Activated CD8-positive, alpha-beta memory T cell treated with anti-CD3 and anti-CD28 coated beads for 24 hours (primary cell): ENCODE data around the gene ARAP1.
A peak's percentile ranks its signal among the peaks of the same experiment; 100 is the strongest.

Source experiments
- DNase-seq: peaks from one replicate; pipeline ENCODE4 v3.0.0-alpha.2; 2020

The ARAP1 gene

DNA sequence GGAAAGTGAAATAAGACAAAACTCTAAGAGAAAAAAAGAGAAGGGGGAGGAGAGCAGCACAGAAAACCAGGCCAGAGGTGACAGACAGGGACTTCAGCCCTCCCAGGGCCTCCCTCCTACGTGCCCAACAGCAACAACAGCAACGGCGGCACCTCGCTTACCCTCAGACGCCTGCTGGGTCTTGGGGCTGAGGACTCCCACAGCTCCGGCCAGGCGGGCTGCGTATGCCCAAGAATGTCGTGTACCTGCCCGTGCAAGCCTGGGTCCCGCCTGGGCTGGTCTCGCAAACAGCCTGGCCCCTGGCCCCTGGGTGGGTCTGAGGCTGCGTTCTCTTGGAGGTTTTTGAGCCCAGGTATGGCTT lies 30.5 kb downstream of the ARAP1 start:
- DNase-seq: peak; percentile 74

- DNase-seq: no peak
These were observed 30.9 kb downstream of the ARAP1 start for GRCh38 chr11:72721276-72721675.

GRCh38 chr11:72720784-72721183 lies 31.4 kb downstream of the ARAP1 start:
- no peak for DNase-seq

GRCh38 chr11:72720047-72720446 lies 32.2 kb downstream of the ARAP1 start:
- no peak for DNase-seq

DNA sequence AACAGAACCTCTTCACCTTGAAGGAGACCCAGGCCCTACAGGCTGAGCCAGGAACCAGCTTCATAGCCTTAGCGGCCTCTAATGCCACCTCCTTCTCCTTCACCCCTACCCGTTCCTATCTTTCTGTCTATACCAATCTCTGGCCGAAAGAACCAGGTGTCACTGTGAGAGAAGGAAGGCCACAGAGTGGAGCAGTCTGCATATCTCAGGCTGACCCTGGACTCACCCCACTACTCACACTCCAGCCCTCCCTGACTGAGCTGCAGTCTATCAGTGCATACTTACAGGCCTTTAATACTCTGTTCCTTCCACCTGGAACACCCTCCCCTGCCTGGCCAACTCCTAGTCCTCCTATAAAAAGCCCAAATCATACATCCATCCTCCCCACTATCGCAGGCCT lies 32.7 kb downstream of the ARAP1 start:
- no peak for DNase-seq

GRCh38 chr11:72719144-72719543 lies 33.1 kb downstream of the ARAP1 start:
- no peak for DNase-seq

DNA sequence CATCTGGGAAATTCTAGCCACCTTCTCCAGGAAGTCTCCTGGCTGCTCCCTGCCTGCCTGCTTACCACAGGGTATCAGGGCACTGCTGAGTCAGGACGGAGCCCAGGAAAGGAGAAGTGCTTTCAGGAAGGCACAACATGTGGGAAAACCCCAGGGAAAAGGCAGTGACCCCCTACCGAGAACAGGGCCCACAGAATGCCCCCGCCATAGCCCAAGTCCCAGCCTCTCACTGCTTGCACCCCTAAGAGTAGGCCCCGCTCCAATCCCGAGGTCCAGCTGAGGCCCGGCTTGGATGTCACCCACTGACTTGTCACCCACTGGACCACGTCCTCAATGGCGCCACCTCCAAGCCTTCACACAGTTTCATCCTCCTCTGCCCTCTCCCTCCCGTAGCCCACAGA lies 34.1 kb downstream of the ARAP1 start:
- DNase-seq: no peak

- DNase-seq: no peak
These were observed 35.3 kb downstream of the ARAP1 start for GRCh38 chr11:72716788-72717435.

- no peak for DNase-seq
These were observed 35.9 kb downstream of the ARAP1 start for GRCh38 chr11:72716290-72716689.

DNA sequence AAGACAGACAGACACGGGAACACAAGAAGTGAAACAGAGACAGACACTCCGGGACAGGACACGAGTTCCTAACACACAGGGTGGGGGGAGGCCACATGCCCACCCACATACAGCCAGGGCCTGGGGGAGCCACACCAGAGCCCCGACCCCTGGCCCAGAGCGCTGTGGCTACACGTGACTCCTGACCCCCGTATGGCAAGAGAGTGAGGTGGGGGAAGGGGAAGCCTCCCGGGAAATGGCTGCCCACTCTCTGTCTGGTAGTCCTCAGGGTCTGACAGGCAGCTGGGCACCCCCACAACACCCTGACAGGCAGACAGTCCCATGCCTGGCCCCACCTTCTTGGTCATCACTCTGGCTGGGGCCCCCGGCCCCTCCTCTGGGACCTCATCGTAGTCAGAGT lies 39.4 kb downstream of the ARAP1 start:
- no peak for DNase-seq

DNA sequence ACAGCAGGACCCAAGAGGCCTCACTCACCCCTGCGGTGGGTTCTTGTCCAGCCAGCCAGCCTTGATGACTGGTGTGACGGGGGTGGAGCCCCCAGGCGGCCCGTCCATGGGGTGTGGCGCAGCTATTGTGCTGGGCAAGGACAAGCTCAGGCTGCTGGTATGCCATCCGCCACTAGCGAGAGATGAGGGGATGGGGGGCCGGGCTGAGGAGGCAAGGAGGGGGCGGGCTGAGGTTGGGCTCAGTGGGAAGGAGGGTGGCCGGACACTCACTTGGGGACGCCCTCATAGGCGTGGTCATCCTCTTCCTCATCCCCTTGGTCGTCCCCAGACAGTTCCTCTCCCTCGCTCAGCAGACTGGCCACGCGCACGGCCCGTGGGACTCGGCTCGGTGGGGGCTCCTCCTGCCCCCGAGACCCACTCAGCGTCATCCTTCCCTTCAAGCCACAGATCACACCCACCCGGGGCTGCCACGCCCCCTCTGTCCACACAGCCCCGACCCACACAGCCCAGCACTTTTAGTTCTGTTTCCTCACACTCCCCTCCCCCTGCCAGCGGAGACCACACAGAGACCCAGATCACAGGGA lies 39.9 kb downstream of the ARAP1 start:
- DNase-seq: no peak

GRCh38 chr11:72711141-72711540 lies 41.1 kb downstream of the ARAP1 start:
- DNase-seq: no peak

DNA sequence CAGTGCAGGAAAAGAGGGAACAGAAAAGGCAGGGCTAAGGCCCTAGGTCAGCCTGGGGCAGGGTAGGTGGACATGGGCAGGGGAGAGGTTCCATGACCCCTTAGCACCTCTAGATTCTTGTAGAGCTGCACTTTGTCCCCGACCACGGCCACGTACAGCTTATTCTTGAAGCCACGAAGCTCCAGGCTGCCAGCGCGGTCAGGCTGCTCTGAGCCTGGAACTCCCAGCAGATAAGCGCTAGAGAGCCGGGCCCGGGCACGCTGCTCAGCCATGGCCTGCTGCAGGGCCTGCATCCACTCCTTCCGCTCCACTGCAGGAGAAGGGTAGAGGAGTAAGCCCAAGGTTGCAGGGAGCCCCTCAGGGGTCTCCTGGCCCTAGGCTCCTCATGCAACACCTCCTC lies 41.9 kb downstream of the ARAP1 start:
- DNase-seq: no peak

- DNase-seq: no peak
These were observed 42.5 kb downstream of the ARAP1 start for GRCh38 chr11:72709478-72710238.

DNA sequence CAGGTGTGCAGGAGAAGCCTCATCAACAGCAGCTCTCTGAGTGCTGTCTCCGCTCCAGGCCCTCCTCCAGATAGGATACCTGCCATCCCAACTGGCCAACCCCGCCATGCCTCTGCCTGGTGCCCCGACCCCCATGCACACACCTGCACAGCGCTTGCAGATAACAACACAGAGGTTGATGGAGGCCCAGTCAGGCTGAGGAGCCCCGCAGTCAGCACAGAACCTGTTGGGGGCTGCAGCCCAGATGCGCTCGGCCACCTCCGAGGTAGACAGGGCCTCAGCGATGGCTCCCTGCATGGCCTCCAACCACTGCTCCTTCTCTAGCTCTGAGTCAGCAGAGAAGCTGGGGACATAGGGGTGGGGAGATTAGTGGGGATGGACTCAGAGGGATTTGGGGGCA lies 45.2 kb downstream of the ARAP1 start:
- DNase-seq: no peak

GRCh38 chr11:72706579-72706978 lies 45.6 kb downstream of the ARAP1 start:
- no peak for DNase-seq

- DNase-seq: no peak
These were observed 46.5 kb downstream of the ARAP1 start for GRCh38 chr11:72705442-72706365.

GRCh38 chr11:72704783-72705265 lies 47.4 kb downstream of the ARAP1 start:
- DNase-seq: no peak

- DNase-seq: no peak
These were observed 48.0 kb downstream of the ARAP1 start for GRCh38 chr11:72704028-72704782.

DNA sequence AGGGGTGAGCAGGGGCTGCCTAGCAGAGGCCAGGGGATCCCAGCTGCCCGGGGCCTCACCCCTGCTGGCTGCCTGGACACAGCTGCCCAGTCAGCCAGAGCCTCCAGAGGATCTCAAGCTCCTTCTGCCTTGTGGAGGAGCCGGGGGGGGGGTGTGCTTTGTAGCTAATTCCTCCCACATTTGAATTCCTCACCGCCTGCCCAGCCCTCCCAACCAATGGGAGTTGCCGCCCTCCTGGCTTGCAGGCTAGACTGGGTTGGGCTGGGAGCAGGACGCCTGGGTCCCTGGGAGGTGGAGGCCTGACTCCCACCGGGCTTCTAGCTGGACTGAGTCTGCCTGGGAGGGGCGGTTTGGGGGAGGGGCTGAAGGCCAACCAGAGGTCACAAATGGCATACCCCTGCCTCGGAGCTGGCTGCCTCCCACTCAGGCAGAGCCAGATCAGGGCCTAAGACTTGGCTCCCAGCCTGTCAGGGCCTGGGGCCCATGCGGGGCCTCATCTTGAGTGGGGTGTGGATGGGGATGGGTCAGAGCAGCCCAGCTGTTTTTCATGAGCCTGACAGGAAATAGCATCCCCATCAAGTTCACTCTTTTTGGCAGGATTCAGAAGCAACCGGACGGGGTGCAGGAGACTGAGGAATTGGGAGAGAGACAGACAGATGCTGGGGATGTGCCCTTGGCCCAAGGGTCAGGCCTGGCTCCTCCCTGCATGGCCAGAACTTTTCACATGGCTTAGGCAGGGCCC lies 48.8 kb downstream of the ARAP1 start:
- no peak for DNase-seq

GRCh38 chr11:72702577-72703241 lies 49.5 kb downstream of the ARAP1 start:
- DNase-seq: no peak
